ENCODE measurements around the gene ERVFRD-1.

- no peak for TF ChIP-seq CTCF (IDR thresholded peaks at IDR 0.05)
- TF ChIP-seq POLR2A (IDR thresholded peaks at IDR 0.05), result no peak
These were observed 8.9 kb upstream of the ERVFRD-1 start for GRCh38 chr6:11120271-11121005.
